ENCODE data around the gene CACHD1.

The CACHD1 gene

GRCh38 chr1:64451440-64451839 is 18.5 kb upstream of the CACHD1 start:
- TF ChIP-seq, protein P1, sequence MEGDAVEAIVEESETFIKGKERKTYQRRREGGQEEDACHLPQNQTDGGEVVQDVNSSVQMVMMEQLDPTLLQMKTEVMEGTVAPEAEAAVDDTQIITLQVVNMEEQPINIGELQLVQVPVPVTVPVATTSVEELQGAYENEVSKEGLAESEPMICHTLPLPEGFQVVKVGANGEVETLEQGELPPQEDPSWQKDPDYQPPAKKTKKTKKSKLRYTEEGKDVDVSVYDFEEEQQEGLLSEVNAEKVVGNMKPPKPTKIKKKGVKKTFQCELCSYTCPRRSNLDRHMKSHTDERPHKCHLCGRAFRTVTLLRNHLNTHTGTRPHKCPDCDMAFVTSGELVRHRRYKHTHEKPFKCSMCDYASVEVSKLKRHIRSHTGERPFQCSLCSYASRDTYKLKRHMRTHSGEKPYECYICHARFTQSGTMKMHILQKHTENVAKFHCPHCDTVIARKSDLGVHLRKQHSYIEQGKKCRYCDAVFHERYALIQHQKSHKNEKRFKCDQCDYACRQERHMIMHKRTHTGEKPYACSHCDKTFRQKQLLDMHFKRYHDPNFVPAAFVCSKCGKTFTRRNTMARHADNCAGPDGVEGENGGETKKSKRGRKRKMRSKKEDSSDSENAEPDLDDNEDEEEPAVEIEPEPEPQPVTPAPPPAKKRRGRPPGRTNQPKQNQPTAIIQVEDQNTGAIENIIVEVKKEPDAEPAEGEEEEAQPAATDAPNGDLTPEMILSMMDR (IDR thresholded peaks at IDR 0.05; ENCODE audit: low read depth, low read length), result no peak

GRCh38 chr1:64453688-64454087 is 16.2 kb upstream of the CACHD1 start:
- H3K36me3 ChIP-seq, result no peaks in the 10 kb centered on the region
- DNase-seq, result no peak
- H3K27me3 ChIP-seq (ENCODE audit: insufficient read depth, low read depth, severe bottlenecking), result no peaks in the 10 kb centered on the region
- no peaks in the 10 kb centered on the region for H3K9me3 ChIP-seq (ENCODE audit: severe bottlenecking)
- no peak overlapping the region for H3K27ac ChIP-seq
- no peak overlapping the region for H3K4me3 ChIP-seq (ENCODE audit: low read depth, low read length)
- TF ChIP-seq, protein P1 (IDR thresholded peaks at IDR 0.05; ENCODE audit: low read depth, low read length), result no peak

More at GRCh38 chr1:64451440-64451839, 18.5 kb upstream of the CACHD1 start:
- Histone ChIP-seq H3K27me3 (ENCODE audit: insufficient read depth, low read depth, severe bottlenecking) (no peaks in the 10 kb centered on the region), H3K9me3 (ENCODE audit: severe bottlenecking) (no peaks in the 10 kb centered on the region), H3K4me3 (ENCODE audit: low read depth, low read length) (no peak overlapping the region), H3K27ac (no peak overlapping the region), H3K36me3 (no peaks in the 10 kb centered on the region)
- DNase-seq, result no peak

DNA sequence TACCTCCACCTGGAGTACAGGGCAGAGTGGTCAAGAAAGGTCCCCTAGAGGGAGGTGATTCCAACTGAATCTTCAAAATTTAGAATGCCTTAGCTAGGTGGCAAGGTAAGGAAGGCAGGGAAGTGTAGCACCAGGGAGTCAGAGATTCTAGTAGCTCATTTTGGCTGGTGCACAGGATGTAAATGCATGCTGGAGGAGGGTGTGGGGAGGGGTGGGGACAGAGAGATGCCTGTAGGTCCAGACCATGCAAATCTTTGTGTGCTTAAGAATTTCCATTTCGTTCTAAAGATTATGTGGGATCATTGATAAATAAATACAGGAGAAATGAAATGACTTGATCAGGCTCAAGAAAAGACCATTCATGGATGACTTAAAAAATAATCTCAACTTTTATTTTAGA is 11.0 kb upstream of the CACHD1 start:
- Histone ChIP-seq H3K27me3 (ENCODE audit: insufficient read depth, low read depth, severe bottlenecking) (no peaks in the 10 kb centered on the region), H3K27ac (no peak overlapping the region), H3K9me3 (ENCODE audit: severe bottlenecking) (no peaks in the 10 kb centered on the region), H3K36me3 (no peaks in the 10 kb centered on the region), H3K4me3 (ENCODE audit: low read depth, low read length) (no peak overlapping the region)
- DNase-seq, result no peak
- TF ChIP-seq, protein P1 (IDR thresholded peaks at IDR 0.05; ENCODE audit: low read depth, low read length), result no peak

DNA sequence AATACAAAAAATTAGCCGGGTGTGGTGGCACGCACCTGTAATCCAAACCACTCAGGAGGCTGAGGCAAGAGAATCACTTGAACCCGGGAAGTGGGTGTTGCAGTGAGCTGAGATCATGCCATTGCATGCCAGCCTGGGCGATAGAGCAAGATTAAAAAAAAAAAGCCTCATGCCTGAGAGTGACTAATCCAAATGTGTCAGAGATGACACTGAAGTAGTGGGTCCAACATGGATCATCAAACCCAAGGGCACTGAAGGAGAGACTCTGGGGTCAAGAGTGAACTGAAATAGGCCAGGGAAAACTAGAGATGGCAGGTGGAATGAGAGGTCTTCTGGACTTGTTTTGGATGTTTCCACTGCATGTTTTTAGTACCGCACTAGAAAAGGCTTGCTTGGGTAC is 10.2 kb upstream of the CACHD1 start:
- no peak for DNase-seq
- Histone ChIP-seq H3K27ac (no peak overlapping the region), H3K36me3 (no peaks in the 10 kb centered on the region), H3K4me3 (ENCODE audit: low read depth, low read length) (no peak overlapping the region), H3K9me3 (ENCODE audit: severe bottlenecking) (no peaks in the 10 kb centered on the region), H3K27me3 (ENCODE audit: insufficient read depth, low read depth, severe bottlenecking) (no peaks in the 10 kb centered on the region)
- TF ChIP-seq, protein P1 (IDR thresholded peaks at IDR 0.05; ENCODE audit: low read depth, low read length), result no peak

DNA sequence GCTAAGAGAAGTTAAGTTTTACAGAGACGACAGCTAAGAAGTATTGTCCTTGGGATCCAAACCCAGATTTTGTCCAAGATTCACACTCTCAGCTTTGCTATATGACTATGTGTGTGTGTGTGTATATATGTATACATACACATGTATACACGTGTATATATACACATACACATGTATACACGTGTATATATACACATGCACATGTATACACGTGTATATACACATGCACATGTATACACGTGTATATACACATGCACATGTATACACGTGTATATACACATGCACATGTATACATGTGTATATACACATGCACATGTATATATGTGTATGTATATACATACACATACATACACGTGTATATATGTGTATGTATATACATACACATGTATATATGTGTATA is 3.9 kb upstream of the CACHD1 start:
- no peaks in the 10 kb centered on the region for H3K9me3 ChIP-seq (ENCODE audit: severe bottlenecking)
- DNase-seq, result no peak
- no peaks in the 10 kb centered on the region for H3K36me3 ChIP-seq
- no peak overlapping the region for H3K27ac ChIP-seq
- H3K4me3 ChIP-seq (ENCODE audit: low read depth, low read length), result no peak overlapping the region
- no peaks in the 10 kb centered on the region for H3K27me3 ChIP-seq (ENCODE audit: insufficient read depth, low read depth, severe bottlenecking)
- TF ChIP-seq, protein P1 (IDR thresholded peaks at IDR 0.05; ENCODE audit: low read depth, low read length), result no peak
